ENCODE data around the gene LIMS1. TPM values are rescaled to one million over a fixed set of nuclear protein-coding genes. Genes with fewer than 3 reads are reported as not detected.
"Not testable (repeated sequence)": the region's sequence is repeated elsewhere in the genome, so short reads cannot be mapped to it uniquely, and the experiment has no call there.

The LIMS1 gene
- total and polyA plus RNA-seq, 2 of the 13 experiments (the other 11 are each of a cell fraction or from before 2014, with no cell fraction given): 38.3 to 49.6 TPM

DNA sequence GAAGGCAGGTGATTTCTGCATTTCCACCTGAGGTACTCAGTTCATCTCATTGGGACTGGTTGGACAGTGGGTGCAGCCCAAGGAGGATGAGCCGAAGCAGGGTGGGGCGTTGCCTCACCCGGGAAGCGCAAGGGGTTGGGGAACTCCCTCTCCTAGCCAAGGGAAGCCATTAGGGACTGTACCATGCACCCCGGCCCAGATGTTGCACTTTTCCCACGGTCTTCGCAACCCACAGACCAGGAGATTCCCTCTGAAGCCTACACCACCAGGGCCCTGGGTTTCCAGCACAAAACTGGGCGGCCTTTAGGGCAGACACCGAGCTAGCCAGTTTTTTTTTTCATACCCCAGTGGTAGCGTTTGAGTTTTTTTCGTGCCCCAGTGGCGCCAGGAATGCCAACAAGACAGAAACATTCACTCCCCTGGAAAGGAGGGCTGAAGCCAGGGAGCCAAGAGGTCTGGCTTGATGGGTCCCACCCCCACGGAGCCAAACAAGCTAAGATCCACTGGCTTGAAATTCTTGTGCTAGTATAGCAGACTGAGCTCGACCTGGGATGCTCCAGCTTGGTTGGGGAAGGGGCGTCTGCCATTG is 109.1 kb downstream of the LIMS1 start (continued):
- TF ChIP-seq PRDM4 (CRISPR knock-in tag; IDR thresholded peaks at IDR 0.05; ENCODE audit: borderline replicate concordance) (no peak), MEIS2 (CRISPR knock-in tag; IDR thresholded peaks at IDR 0.05) (no peak)

- H3K4me2 ChIP-seq (ENCODE audit: low read depth, low read length); BruUV-seq (replicated peaks); H3K9me3 ChIP-seq (ENCODE audit: low read length); H4K20me1 ChIP-seq (ENCODE audit: insufficient read depth, low read length); H3K4me1 ChIP-seq (ENCODE audit: insufficient read depth, low read length); DNase-seq (ENCODE audit: low spot score); FAIRE-seq; POLR2A ChIA-PET; ATAC-seq; H2AFZ ChIP-seq (ENCODE audit: low read length); intact Hi-C loops (cut with micrococcal nuclease; ENCODE audit: unreplicated experiment); H3K36me3 ChIP-seq (replicated peaks in 1 of 2; ENCODE audit: control insufficient read depth in 1 of 2, insufficient read depth in 2 of 2, low read length in 2 of 2); H3K27ac ChIP-seq (ENCODE audit: extremely low read length, insufficient read depth, low read length); H3K9ac ChIP-seq (ENCODE audit: insufficient read depth, low read depth, low read length); CTCF ChIA-PET (ENCODE audit: low intra/inter-chr PET ratio, low total read pairs); in situ Hi-C loops (cut with HindIII; ENCODE audit: extremely low pct_ligation_motif_present, low pct_unique_long_range_greater_than_20kb); H3K4me3 ChIP-seq (replicated peaks in 1 of 3; ENCODE audit: insufficient read depth in 1 of 3, low read depth in 2 of 3, low read length in 3 of 3); H3K27me3 ChIP-seq (ENCODE audit: control insufficient read depth in 1 of 2, insufficient read depth in 2 of 2, low read length in 2 of 2): not testable (repeated sequence)
- 98% methylated on average over 4 of the region's 4 CpGs for WGBS (ENCODE audit: low lambda C conversion rate)
- peaks cover 11% of the 10 kb centered on the region for H3K79me2 ChIP-seq (ENCODE audit: insufficient read depth, low read length)
These were observed 109.6 kb downstream of the LIMS1 start for GRCh38 chr2:108643862-108644261.

- H3K4me1 ChIP-seq (ENCODE audit: insufficient read depth, low read length); H4K20me1 ChIP-seq (ENCODE audit: insufficient read depth, low read length); ATAC-seq; H3K9me3 ChIP-seq (ENCODE audit: low read length); in situ Hi-C loops (cut with HindIII; ENCODE audit: extremely low pct_ligation_motif_present, low pct_unique_long_range_greater_than_20kb); POLR2A ChIA-PET; H3K4me2 ChIP-seq (ENCODE audit: low read depth, low read length); H3K27me3 ChIP-seq (ENCODE audit: control insufficient read depth in 1 of 2, insufficient read depth in 2 of 2, low read length in 2 of 2); H3K27ac ChIP-seq (ENCODE audit: extremely low read length, insufficient read depth, low read length); H3K36me3 ChIP-seq (replicated peaks in 1 of 2; ENCODE audit: control insufficient read depth in 1 of 2, insufficient read depth in 2 of 2, low read length in 2 of 2); H3K9ac ChIP-seq (ENCODE audit: insufficient read depth, low read depth, low read length); intact Hi-C loops (cut with micrococcal nuclease; ENCODE audit: unreplicated experiment); DNase-seq (ENCODE audit: low spot score); FAIRE-seq; H3K4me3 ChIP-seq (replicated peaks in 1 of 3; ENCODE audit: insufficient read depth in 1 of 3, low read depth in 2 of 3, low read length in 3 of 3); BruUV-seq (replicated peaks); H2AFZ ChIP-seq (ENCODE audit: low read length); CTCF ChIA-PET (ENCODE audit: low intra/inter-chr PET ratio, low total read pairs): not testable (repeated sequence)
- H3K79me2 ChIP-seq (ENCODE audit: insufficient read depth, low read length): peaks cover 11% of the 10 kb centered on the region
- WGBS (ENCODE audit: low lambda C conversion rate): 97% methylated on average over 6 of the region's 6 CpGs
These were observed 110.2 kb downstream of the LIMS1 start for GRCh38 chr2:108644446-108644845.

DNA sequence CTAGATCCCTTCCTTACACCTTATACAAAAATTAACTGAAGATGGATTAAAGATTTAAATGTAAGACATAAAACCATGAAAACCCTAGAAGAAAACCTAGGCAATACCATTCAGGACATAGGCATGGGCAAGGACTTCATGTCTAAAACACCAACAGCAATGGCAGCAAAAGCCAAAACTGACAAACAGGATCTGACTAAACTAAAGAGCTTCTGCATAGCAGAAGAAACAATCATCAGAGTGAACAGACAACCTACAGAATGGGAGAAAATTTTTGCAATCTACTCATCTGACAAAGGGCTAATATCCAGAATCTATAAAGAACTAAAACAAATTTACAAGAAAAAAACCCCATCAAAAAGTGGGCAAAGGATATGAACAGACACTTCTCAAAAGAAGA is 114.5 kb downstream of the LIMS1 start:
- not testable (repeated sequence) for FAIRE-seq; H2AFZ ChIP-seq (ENCODE audit: low read length)

More for the DNA sequence above, 114.5 kb downstream of the LIMS1 start:
- POLR2A ChIA-PET; in situ Hi-C loops (cut with HindIII; ENCODE audit: extremely low pct_ligation_motif_present, low pct_unique_long_range_greater_than_20kb); H3K9ac ChIP-seq (ENCODE audit: insufficient read depth, low read depth, low read length); H3K27ac ChIP-seq (ENCODE audit: extremely low read length, insufficient read depth, low read length); CTCF ChIA-PET (ENCODE audit: low intra/inter-chr PET ratio, low total read pairs); H3K27me3 ChIP-seq (ENCODE audit: control insufficient read depth in 1 of 2, insufficient read depth in 2 of 2, low read length in 2 of 2); H3K36me3 ChIP-seq (replicated peaks in 1 of 2; ENCODE audit: control insufficient read depth in 1 of 2, insufficient read depth in 2 of 2, low read length in 2 of 2); H3K4me3 ChIP-seq (replicated peaks in 1 of 3; ENCODE audit: insufficient read depth in 1 of 3, low read depth in 2 of 3, low read length in 3 of 3); ATAC-seq; H3K9me3 ChIP-seq (ENCODE audit: low read length); H3K79me2 ChIP-seq (ENCODE audit: insufficient read depth, low read length); intact Hi-C loops (cut with micrococcal nuclease; ENCODE audit: unreplicated experiment); DNase-seq (ENCODE audit: low spot score); H4K20me1 ChIP-seq (ENCODE audit: insufficient read depth, low read length); H3K4me2 ChIP-seq (ENCODE audit: low read depth, low read length); BruUV-seq (replicated peaks); H3K4me1 ChIP-seq (ENCODE audit: insufficient read depth, low read length): not testable (repeated sequence)
